HUDEP-2 (cell line): ENCODE results near the gene GPR78.
"Not testable (repeated sequence)": the region's sequence is repeated elsewhere in the genome, so short reads cannot be mapped to it uniquely, and the experiment has no call there.

Source experiments
- DNase-seq, 76 experiments: peaks; one replicate each; lab custom pipeline; 2025; ENCODE audit not compliant: unreplicated experiment in 76 of 76; lab: John Stamatoyannopoulos, UW

GPR78 gene

GRCh38 chr4:8560265-8561047 lies 19.7 kb upstream of the GPR78 start:
- no peak for DNase-seq

DNA sequence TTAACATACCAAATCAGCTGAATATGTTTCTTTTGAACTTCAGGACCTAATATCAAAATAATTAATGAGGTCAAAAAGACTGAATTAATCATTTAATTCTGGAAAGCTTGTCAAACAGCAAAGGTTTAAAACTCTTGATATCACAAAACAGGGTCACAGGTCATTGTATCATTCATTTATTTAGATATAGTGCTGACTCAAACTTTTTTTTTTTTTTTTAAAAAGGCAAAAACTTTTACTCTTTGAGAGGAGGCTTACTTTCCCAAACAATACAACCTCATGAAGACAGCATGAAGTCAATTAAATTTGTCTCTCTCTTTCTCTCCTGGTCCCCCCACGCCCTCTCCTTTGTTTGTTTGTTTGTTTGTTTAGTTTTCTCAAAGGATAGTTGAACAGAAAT lies 15.6 kb upstream of the GPR78 start:
- DNase-seq = no peak

- no peak for DNase-seq
Observed at GRCh38 chr4:8568068-8568668, 12.0 kb upstream of the GPR78 start.

DNA sequence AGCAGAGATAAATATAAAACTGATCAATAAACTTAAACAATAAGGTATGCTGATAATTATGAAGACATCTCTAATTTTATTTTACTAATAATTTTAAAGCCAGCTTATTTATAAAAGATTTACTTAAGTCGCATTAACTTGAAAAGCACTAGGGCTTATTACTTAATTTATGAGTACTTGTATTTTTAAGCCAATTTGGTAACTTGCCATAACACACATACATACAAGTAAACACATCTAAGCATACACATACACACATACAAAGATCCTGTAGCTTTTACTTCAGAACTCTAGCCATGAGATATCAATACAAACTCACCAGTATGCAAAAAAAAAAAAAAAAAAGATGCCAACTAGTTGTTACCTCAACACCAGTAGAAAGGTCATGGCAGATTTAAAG lies 10.0 kb upstream of the GPR78 start:
- DNase-seq = no peak

DNA sequence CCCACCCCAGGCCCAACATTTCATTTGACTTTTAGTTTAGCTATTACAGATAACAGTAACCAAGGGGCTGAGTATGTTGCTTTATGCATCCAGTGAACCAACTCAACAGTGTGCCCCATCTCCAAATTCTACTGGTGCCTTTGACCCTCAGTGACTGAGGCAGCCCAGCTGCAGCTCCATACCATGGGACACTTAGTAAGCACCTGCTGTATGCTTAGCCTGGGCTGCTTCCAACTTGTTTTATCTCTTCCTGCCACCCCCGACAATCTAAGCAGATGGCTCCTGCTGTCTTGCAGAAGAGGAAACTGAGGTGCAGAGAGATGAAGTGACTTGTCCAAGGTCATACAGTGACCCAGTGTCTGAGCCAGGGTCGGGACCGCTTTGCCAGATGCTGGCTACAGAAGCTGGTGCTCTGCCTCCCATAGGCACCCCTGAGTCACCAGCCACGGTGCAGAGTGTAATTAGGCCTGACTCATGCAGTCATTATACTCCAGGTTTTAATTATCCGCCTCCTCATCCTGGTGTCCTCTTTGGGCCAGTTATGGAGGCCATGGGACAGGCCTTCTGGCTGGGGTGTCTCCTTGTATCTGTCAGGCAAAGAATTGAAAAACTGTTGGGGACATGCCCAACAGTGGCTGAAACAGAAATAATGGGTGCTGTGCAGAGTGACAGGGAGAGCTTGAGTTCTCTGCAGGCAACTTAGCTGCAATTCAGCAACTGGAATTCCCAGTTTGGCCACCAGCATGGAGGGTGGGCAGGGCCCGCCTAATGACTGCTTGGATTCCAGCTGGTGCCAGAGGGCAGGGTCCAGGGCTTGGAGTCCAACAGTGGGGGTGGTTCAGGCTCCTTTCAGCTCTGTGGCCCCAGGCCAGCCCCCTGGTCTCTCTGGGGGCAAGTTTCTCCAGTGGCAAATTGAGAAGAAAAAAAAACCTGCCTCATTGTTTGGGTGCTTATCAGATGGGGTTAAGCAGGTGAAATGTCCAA lies 8.2 kb upstream of the GPR78 start:
- no peak for DNase-seq

DNA sequence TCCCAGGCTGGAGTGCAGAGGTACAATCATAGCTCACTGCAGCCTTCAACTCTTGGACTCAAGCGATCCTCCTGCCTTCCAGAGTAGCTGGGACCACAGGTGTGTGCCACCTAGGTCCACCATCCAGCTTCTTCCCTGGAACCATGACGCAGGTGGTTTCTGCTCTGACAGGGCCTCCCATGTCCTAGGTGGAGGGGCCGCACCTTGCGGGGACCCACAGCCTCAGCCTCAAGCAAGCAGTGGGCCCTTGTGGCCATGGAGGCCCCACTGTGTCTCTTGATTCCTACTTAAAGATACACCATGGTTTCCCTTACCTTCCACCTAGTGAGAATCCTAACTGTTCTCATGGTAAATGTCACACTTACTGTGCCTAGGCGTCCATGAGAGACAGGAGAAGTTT lies 6.9 kb upstream of the GPR78 start:
- DNase-seq = no peak

DNA sequence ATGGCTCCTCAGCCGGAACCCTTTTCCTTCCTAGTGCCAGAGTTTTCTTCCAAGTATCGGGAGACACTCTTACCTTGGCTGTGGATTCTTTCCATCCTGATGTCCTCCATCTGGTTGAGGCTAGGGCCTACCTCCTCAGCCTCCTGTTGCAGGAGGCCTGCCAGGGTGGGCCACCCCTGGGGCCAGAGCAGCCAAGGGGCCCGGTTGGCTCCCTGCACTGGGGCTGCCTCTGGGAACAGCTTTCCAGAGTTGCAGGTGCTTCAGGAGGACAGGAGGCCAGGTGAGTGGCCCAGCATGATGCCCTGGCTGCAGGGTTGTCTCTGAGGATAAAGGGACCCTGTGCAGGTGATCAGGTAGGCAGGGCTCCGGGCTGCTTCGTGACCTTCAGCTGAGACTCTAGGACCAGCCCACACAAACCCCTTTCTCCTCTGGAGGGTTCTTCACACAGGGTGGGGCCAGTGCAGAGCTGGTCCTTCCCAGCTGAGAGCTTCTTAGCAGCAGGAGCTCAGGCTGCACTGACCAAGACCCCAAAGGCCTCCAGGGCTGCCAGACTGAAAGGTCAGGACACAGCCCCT lies 5.3 kb upstream of the GPR78 start:
- no peak for DNase-seq

DNA sequence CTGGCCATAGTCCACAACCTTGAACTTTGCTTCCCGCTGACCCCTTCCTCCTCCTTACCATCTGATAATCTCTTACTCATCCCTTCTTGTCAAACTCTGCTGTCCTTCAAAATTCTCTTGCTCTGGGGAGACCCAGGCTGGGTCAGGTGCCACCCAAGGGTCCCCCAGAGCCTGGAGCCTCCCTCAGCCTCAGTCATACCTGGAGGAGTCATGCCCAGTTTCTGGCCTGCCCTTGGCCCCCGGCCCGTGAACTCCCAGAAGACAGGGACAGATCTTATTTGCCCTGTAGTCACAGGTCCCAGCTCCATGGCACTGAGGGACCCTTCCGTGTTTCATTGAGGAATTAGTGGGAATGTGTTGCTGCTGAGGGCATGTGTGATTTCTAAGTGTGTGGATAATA lies 4.7 kb upstream of the GPR78 start:
- DNase-seq = no peak

DNA sequence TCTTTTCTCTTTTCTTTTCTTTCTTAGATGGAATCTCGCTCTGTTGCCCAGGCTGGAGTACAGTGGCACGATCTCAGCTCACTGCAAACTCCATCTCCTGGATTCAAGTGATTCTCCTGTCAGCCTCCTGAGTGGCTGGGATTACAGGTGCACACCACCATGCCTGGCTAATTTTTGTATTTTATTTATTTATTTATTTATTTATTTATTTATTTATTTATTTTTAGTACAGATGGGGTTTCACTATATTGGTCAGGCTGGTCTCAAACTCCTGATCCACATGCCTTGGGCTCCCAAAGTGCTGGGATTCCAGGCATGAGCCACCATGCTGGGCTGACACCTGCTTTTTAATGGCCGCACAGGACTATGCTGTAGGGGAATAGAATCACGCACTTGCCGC lies 3.6 kb upstream of the GPR78 start:
- not testable (repeated sequence) for DNase-seq

DNA sequence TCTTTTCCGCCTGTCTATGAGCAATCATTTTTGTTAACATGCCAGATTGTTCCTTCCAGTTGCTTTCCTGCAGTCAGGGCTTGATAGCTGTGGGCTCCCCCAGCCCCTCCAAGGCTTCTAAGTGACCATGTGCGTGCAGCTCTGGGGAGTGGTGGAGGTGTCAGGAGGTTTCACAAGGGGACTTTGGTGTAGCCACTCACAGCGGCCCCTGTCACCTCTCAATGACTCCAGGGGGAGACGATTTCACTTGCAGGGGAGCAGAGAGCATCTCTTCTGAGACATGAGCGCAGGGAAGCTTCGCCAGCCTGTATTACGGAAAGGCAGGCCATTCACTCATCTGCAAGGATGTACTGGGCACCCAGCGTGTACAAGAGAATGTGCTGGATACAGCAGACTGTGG lies 3.1 kb upstream of the GPR78 start:
- no peak for DNase-seq

DNA sequence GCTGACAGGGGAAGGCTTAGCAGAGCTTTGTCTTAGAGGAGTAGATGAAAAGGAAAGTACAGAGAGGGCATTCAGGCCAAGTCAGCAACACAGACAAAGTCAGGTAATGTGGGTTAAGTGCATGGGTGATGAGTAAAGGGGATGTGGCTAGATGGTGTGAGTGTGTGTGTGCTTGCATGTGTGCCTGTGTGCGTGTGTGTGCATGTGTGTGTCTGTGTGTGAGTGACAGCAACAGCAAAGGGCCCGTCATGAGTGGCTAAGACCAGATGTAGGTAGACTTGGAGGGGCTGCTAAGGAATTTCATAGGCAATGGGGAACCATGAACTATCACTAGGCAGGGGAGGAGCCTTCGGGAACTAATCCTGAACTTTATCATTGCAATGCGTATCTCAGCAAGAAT lies 2.2 kb upstream of the GPR78 start:
- DNase-seq = no peak

DNA sequence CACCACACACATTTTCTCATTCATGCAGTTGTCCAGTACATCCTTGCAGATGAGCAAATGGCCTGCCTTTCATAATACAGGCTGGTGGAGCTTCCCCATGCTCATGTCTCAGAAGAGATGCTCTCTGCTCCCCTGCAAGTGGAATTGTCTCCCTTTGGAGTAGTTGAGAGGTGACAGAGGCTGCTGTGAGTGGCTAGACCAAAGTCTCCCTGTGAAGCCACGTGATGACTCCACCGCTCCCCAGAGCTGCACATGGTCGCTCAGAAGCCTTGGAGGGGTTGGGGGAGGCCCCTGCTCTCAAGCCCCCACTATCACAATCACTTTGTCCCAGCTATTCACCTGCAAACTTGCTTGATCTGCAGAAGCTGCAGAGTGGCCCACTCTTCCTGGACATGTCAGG lies 1.5 kb upstream of the GPR78 start:
- no peak for DNase-seq

- no peak for DNase-seq
Observed at GRCh38 chr4:8579526-8580320, 469 bp upstream of the GPR78 start.

DNA sequence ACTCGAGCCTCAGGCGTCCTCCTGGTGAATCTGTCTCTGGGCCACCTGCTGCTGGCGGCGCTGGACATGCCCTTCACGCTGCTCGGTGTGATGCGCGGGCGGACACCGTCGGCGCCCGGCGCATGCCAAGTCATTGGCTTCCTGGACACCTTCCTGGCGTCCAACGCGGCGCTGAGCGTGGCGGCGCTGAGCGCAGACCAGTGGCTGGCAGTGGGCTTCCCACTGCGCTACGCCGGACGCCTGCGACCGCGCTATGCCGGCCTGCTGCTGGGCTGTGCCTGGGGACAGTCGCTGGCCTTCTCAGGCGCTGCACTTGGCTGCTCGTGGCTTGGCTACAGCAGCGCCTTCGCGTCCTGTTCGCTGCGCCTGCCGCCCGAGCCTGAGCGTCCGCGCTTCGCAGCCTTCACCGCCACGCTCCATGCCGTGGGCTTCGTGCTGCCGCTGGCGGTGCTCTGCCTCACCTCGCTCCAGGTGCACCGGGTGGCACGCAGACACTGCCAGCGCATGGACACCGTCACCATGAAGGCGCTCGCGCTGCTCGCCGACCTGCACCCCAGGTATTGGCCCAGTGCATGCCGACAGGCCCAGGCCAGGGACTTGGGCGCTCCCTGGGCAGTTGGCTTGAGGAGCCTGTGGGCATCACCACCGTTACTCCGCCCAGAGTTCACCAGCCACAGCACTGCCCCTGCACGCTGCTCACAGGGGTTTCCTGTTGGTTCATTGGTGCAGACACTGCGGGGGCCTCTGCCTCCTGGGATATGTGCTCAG lies 1.1 kb downstream of the GPR78 start:
- DNase-seq = no peak

DNA sequence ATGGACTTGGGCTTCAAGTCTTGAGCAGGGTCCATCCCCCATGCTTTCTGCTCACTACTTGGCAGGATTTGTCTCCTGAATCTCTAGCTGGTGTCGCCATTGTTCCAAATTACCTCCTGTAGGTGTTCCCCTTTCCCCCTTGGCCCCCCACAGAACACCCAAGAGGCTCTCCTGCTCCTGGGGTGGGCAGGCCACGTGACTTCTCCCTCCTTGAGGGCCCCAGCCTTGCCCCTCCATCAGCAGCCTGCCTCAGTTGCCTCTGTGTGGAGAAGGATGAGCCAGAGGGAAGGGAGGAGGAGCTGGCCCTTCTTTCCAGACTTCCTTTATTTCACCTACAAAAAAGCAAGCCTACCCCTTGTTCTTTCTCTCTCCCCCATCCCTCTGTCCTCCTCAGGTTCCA lies 1.8 kb downstream of the GPR78 start:
- no peak for DNase-seq

GRCh38 chr4:8582436-8582835 lies 2.2 kb downstream of the GPR78 start:
- DNase-seq = no peak

DNA sequence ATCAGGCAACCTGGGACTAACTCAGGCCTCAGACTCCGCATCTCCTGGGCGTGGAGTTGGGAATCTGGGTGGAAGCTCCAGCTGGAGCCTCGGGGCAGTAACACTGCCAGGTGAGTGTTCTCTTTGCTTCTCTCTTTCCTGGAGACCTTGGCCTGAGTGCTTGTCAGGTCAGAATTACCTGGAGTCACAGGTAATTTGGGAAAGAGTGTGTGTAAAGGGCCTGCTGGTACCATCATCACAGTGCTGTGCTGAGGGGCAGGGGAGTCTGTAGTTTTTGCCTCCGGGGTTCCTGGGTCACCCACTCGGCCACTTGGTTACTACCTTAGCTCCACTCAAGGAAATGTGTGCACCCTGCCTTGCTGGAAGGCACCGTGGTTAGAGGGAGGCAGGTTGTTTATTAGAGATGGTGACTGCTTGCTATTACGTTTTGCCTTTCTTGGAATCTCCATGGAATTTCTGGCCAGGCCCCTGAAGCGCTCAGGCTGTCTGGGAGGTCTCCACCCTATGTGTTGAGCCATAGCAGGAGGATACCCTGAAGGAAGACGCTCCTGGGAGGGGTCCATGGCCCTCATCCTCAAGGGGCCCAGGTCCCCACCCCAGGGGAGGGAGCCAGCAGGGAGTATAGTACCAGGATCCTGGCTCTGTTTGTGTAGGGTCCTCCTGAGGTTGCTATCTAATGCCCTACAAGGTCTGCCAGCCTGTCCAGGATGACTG lies 2.9 kb downstream of the GPR78 start:
- no peak for DNase-seq

DNA sequence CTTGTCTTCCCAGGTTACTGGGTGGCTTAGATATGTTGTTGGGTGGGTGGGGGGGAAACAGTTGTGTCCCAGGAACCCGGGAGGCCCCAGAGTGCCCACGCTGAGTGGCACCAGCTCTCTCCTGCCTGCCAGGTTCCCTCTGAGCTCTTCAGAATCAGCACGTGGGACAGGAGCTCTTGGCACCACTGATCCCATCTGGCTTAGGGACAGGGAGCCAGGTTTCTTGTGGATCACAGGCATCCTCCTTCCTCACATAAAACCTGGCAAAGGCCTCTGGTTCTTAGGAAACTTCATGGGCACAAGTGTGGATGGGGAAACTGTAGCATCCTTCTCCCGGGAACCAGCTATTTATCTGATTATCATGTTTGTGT lies 3.4 kb downstream of the GPR78 start:
- DNase-seq = no peak

GRCh38 chr4:8585186-8585585 lies 5.0 kb downstream of the GPR78 start:
- DNase-seq = no peak
